ENCODE measurements around the gene SLC33A1.

SLC33A1 gene

DNA sequence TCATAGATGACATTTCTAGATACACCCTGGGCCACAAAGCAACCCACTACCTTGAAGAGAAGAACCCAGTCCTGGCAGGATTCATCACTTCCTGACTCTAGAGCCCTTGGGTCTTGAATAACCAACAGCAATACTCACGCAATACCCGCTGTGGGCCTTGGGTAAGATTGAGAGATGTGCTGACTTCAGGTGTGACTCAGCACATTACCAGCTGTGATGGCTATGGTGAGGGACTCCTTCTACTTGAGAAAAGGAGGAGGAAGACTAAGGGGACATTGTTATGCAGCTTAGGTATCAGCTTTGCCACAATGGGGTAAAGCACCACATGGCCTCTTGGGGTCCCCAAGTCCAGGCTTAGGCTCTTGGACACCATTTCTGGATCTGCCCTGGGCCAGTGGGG, 63.0 kb downstream of the SLC33A1 start:
- in situ Hi-C loops (cut with MboI; ENCODE audit: low sequenced_read_pairs, unreplicated experiment): no loop called here
- DNase-seq (ENCODE audit: low spot score): no peak
- no peak for TF ChIP-seq CTCF (IDR thresholded peaks at IDR 0.05; ENCODE audit: borderline replicate concordance, control extremely low read depth, extremely low read depth, insufficient read depth, missing control alignments)

- in situ Hi-C loops (cut with MboI; ENCODE audit: low sequenced_read_pairs, unreplicated experiment): no loop called here
- DNase-seq (ENCODE audit: low spot score): no peak
- TF ChIP-seq CTCF (IDR thresholded peaks at IDR 0.05; ENCODE audit: borderline replicate concordance, control extremely low read depth, extremely low read depth, insufficient read depth, missing control alignments): no peak
These were observed 63.8 kb downstream of the SLC33A1 start for GRCh38 chr3:155790272-155790925.

DNA sequence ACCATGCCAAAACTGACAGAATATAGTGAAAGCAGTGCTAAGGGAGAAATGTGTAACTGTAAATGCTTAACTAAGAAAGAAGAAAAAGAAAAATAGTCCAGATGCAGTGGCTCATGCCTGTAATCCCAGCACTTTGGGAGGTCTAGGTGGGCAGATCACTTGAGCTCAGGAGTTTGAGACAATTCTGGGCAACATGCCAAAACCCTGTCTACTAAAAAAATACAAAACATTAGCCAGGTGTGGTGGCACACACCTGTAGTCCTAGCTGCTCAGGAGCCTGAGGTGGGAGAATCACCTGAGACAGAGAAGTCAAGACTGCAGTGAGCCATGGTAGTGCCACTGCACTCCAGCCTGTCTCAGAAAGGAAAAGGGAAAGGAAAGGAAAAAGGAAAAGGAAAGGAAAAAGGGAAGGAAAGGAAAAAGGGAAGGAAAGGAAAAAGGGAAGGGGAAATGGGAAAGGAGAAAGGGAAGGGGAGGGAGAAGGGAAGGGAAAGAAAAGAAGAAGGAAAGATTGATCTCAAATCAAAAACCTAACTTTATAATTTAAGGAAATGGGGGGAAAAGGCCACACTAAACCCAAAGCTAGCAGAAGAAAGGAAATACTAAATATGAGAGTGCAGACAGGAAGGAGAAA, 68.4 kb downstream of the SLC33A1 start:
- in situ Hi-C loops (cut with MboI; ENCODE audit: low sequenced_read_pairs, unreplicated experiment): no loop called here
- DNase-seq (ENCODE audit: low spot score): no peak
- TF ChIP-seq CTCF (IDR thresholded peaks at IDR 0.05; ENCODE audit: borderline replicate concordance, control extremely low read depth, extremely low read depth, insufficient read depth, missing control alignments): no peak

DNA sequence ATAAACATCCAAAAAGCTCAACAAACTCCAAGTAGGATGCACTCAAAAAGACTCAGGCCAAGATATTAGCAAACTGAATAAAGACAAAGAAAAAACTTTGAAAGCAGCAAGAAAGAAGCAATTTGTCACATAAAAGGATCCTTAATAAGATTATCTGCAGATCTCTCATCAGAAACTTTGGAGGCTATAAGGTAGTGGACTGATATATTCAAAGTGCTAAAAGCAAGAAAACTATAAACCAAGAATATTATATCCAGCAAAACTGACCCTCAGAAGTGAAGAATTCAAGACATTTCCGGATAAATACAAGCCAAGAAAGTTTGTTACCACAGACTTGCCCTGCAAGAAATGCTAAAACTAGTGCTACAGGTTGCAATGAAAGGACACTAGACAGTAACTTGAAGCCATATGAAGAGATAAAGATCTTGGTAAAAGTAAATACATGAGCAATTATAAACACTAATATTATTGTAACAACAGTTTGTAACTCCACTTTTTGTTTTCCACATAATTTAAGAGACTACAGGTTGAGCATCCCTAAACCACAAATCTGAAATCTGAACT, 71.8 kb downstream of the SLC33A1 start:
- TF ChIP-seq CTCF (IDR thresholded peaks at IDR 0.05; ENCODE audit: borderline replicate concordance, control extremely low read depth, extremely low read depth, insufficient read depth, missing control alignments): no peak
- no peak for DNase-seq (ENCODE audit: low spot score)
- in situ Hi-C loops (cut with MboI; ENCODE audit: low sequenced_read_pairs, unreplicated experiment): no loop called here

- in situ Hi-C loops (cut with MboI; ENCODE audit: low sequenced_read_pairs, unreplicated experiment): no loop called here
- TF ChIP-seq CTCF (IDR thresholded peaks at IDR 0.05; ENCODE audit: borderline replicate concordance, control extremely low read depth, extremely low read depth, insufficient read depth, missing control alignments): no peak
- no peak for DNase-seq (ENCODE audit: low spot score)
These were observed 73.9 kb downstream of the SLC33A1 start for GRCh38 chr3:155780291-155780690.

- TF ChIP-seq CTCF (IDR thresholded peaks at IDR 0.05; ENCODE audit: borderline replicate concordance, control extremely low read depth, extremely low read depth, insufficient read depth, missing control alignments): no peak
- in situ Hi-C loops (cut with MboI; ENCODE audit: low sequenced_read_pairs, unreplicated experiment): no loop called here
- DNase-seq (ENCODE audit: low spot score): no peak
These were observed 75.8 kb downstream of the SLC33A1 start for GRCh38 chr3:155778462-155778861.

All from GM13976 (cell line).